Osteoblast (primary cell): ENCODE data around the gene MOB3C. TPM values are rescaled to one million over a fixed set of nuclear protein-coding genes. Genes with fewer than 3 reads are reported as not detected.

Source experiments
- DNase-seq: peaks from one replicate; pipeline ENCODE4 v3.0.0; 2011; ENCODE audit warnings: low spot score, mixed read lengths; ENCODE audit not compliant: insufficient read length; ENCODE audit errors: missing footprints
- H2AFZ ChIP-seq: 2 replicates; pipeline ENCODE4 v1.6.0; 2011; ENCODE audit warnings: mild to moderate bottlenecking, low read length
- H3K27ac ChIP-seq: 2 replicates; pipeline ENCODE4 v1.5.1; 2011; ENCODE audit warnings: mild to moderate bottlenecking, low read depth, low read length, moderate library complexity
- H3K27me3 ChIP-seq: 2 replicates; pipeline ENCODE4 v1.6.0; 2012; ENCODE audit warnings: mild to moderate bottlenecking, control low read depth, inconsistent platforms, low read length, moderate library complexity; ENCODE audit not compliant: insufficient read depth
- H3K36me3 ChIP-seq: 2 replicates; pipeline ENCODE4 v1.5.1; 2011; ENCODE audit warnings: mild to moderate bottlenecking, low read length, control low read depth, moderate library complexity; ENCODE audit not compliant: insufficient read depth
- H3K4me1 ChIP-seq: 2 replicates; pipeline ENCODE4 v1.5.1; 2011; ENCODE audit warnings: mild to moderate bottlenecking, low read length, control low read depth, moderate library complexity; ENCODE audit not compliant: insufficient read depth
- H3K4me2 ChIP-seq: 2 replicates; pipeline ENCODE4 v1.6.0; 2011; ENCODE audit warnings: mild to moderate bottlenecking, low read length; ENCODE audit not compliant: insufficient read depth
- H3K4me3 ChIP-seq: fragments of 200-600 bp; sonication (generic); 3 replicates; pipeline ENCODE4 v1.5.1; 2012; ENCODE audit warnings: mild to moderate bottlenecking, low read length, inconsistent platforms; ENCODE audit not compliant: insufficient read depth
- H3K79me2 ChIP-seq: 2 replicates; pipeline ENCODE4 v1.6.0; 2012; ENCODE audit warnings: mild to moderate bottlenecking, low read length, control low read depth, inconsistent platforms; ENCODE audit not compliant: insufficient read depth
- H3K9me3 ChIP-seq: 2 replicates; pipeline ENCODE4 v1.5.1; 2011; ENCODE audit warnings: low read depth, low read length, control low read depth
- H4K20me1 ChIP-seq: 2 replicates; pipeline ENCODE4 v1.6.0; 2012; ENCODE audit warnings: mild to moderate bottlenecking, low read length, control low read depth; ENCODE audit not compliant: insufficient read depth
- CTCF ChIP-seq: IDR thresholded peaks from 2 replicates; pipeline ENCODE4 v1.5.1; 2011; ENCODE audit warnings: mild to moderate bottlenecking, low read depth, low read length, moderate library complexity; ENCODE audit errors: extremely low read depth
- total RNA-seq: library from RNA; depleted of rRNA; stranded (reverse); fragments of >200 nt; gene quantifications from 2 replicates; pipeline ENCODE4 v1.2.3, GENCODE V29; 2012

MOB3C gene
- total RNA-seq, 1 donor: 8.7 TPM

GRCh38 chr1:46646331-46646730 is 29.7 kb upstream of the MOB3C start:
- H3K27me3 ChIP-seq: no peaks in the 10 kb centered on the region
- no peak overlapping the region for H3K4me2 ChIP-seq
- no peak overlapping the region for H2AFZ ChIP-seq
- H3K27ac ChIP-seq: no peak overlapping the region
- no peaks in the 10 kb centered on the region for H4K20me1 ChIP-seq
- H3K79me2 ChIP-seq: no peaks in the 10 kb centered on the region
- peaks cover 19% of the 10 kb centered on the region for H3K4me1 ChIP-seq
- no peak for TF ChIP-seq CTCF
- H3K9me3 ChIP-seq: no peaks in the 10 kb centered on the region
- H3K4me3 ChIP-seq: no peak overlapping the region
- H3K36me3 ChIP-seq: peaks cover 26% of the 10 kb centered on the region
- DNase-seq: no peak

GRCh38 chr1:46645815-46646214 is 29.2 kb upstream of the MOB3C start:
- no peak for TF ChIP-seq CTCF
- Histone ChIP-seq H3K9me3 (no peaks in the 10 kb centered on the region), H3K27me3 (no peaks in the 10 kb centered on the region), H3K4me1 (peaks cover 19% of the 10 kb centered on the region), H3K79me2 (no peaks in the 10 kb centered on the region), H3K4me3 (no peak overlapping the region), H3K36me3 (peaks cover 26% of the 10 kb centered on the region), H4K20me1 (no peaks in the 10 kb centered on the region), H3K27ac (no peak overlapping the region), H2AFZ (no peak overlapping the region), H3K4me2 (no peak overlapping the region)
- DNase-seq: no peak

GRCh38 chr1:46643368-46643775 is 26.8 kb upstream of the MOB3C start:
- Histone ChIP-seq H3K36me3 (peaks cover 5% of the 10 kb centered on the region), H3K27me3 (no peaks in the 10 kb centered on the region), H3K4me1 (peaks cover 19% of the 10 kb centered on the region), H4K20me1 (no peaks in the 10 kb centered on the region), H3K4me2 (peak overlapping the region; percentile 45), H3K79me2 (no peaks in the 10 kb centered on the region), H2AFZ (no peak overlapping the region), H3K4me3 (no peak overlapping the region), H3K27ac (peak overlapping the region; percentile 3), H3K9me3 (no peaks in the 10 kb centered on the region)
- TF ChIP-seq CTCF: no peak
- DNase-seq: no peak

- no peak for DNase-seq
- Histone ChIP-seq H3K4me3 (no peak overlapping the region), H3K9me3 (no peaks in the 10 kb centered on the region), H3K4me1 (peaks cover 19% of the 10 kb centered on the region), H3K27ac (no peak overlapping the region), H4K20me1 (no peaks in the 10 kb centered on the region), H3K36me3 (peaks cover 5% of the 10 kb centered on the region), H3K4me2 (no peak overlapping the region), H3K27me3 (no peaks in the 10 kb centered on the region), H2AFZ (no peak overlapping the region), H3K79me2 (no peaks in the 10 kb centered on the region)
- TF ChIP-seq CTCF: no peak
These were observed 25.6 kb upstream of the MOB3C start for GRCh38 chr1:46642115-46642680.
